HCT116 (cell line): ENCODE results near the gene PACRG. TPM values are rescaled to one million over a fixed set of nuclear protein-coding genes. Genes with fewer than 3 reads are reported as not detected.

Experiments used
- ATAC-seq: fragments of 200-7000 bp; cut with Tn5 transposase; 2 replicates; pipeline ENCODE4 v1.9.1; 2020; ENCODE audit warnings: mild to moderate bottlenecking, moderate library complexity
- BruUV-seq: library from RNA; stranded (reverse); fragments of 400-500 nt; replicated peaks from 2 replicates; lab custom pipeline; 2021; lab: Mats Ljungman, UMichigan
- CTCF ChIA-PET: fragments of 300-600 bp; sonication (Branson Sonifier 250); formaldehyde crosslinking; loops from one replicate; lab custom pipeline; 2021; ENCODE audit warnings: antibody characterized with exemption; lab: Charles Lee
- POLR2A ChIA-PET: fragments of 300-600, 350-600 bp; sonication (Branson Sonifier 250); formaldehyde crosslinking; loops from one replicate; lab custom pipeline; 2021; ENCODE audit warnings: antibody characterized with exemption; lab: Charles Lee
- RAD21 ChIA-PET, 2 experiments: fragments of 300-600 bp; sonication (Branson Sonifier 250); formaldehyde crosslinking; loops; one replicate each; lab custom pipeline; 2023; ENCODE audit warnings: low total read pairs in 2 of 2; ENCODE audit not compliant: uncharacterized antibody in 2 of 2, unreplicated experiment in 2 of 2, low non-redundant PET in 1 of 2; lab: Charles Lee
- DNase-seq: peaks from one replicate; pipeline ENCODE4 v3.0.0-alpha.2; 2010; ENCODE audit warnings: low read depth, low spot score
- H2AFZ ChIP-seq: fragments of 200-600 bp; shearing (Covaris generic), sonication (generic); 2 replicates; pipeline ENCODE4 v1.6.1; 2017; ENCODE audit warnings: low read depth, mixed run types, mixed read lengths, antibody characterized with exemption, low read length; ENCODE audit not compliant: poor library complexity, severe bottlenecking
- H3K27ac ChIP-seq: 2 replicates; pipeline ENCODE4 v1.5.1; 2012; ENCODE audit warnings: low read depth, low read length
- H3K27me3 ChIP-seq: fragments of 200-600 bp; sonication (generic); 2 replicates; pipeline ENCODE4 v1.6.1; 2016; ENCODE audit warnings: mixed run types, low read length, mixed read lengths; ENCODE audit not compliant: insufficient read depth
- H3K36me3 ChIP-seq, 2 experiments: fragments of 200-500 bp in 1 of 2; fragments of 200-600 bp in 1 of 2; sonication (Bioruptor generic) in 1 of 2; sonication (generic) in 1 of 2; 2 replicates each; pipeline versions ENCODE4 v1.5.1 to v1.6.1; 2014 to 2016; ENCODE audit warnings: low read length in 2 of 2, inconsistent platforms in 1 of 2, mixed read lengths in 1 of 2, mixed run types in 1 of 2; ENCODE audit not compliant: insufficient read depth in 2 of 2, control insufficient read depth in 1 of 2
- H3K4me1 ChIP-seq, 2 experiments: fragments of 200-600 bp in 1 of 2; sonication (generic) in 1 of 2; 2 replicates each; pipeline versions ENCODE4 v1.5.1 to v1.6.1; 2012 to 2017; ENCODE audit warnings: low read length in 2 of 2, inconsistent platforms in 1 of 2, mild to moderate bottlenecking in 1 of 2, mixed read lengths in 1 of 2, mixed run types in 1 of 2, moderate library complexity in 1 of 2; ENCODE audit not compliant: insufficient read depth in 2 of 2, control insufficient read depth in 1 of 2
- H3K4me2 ChIP-seq: fragments of 200-600 bp; sonication (generic); 2 replicates; pipeline ENCODE4 v1.6.1; 2017; ENCODE audit warnings: mixed run types, low read length, mixed read lengths
- H3K4me3 ChIP-seq, 2 experiments: fragments of 200-600 bp in 1 of 2; sonication (generic) in 1 of 2; replicated peaks in 1 of 2; 2 replicates each; pipeline ENCODE4 v1.5.1; 2011 to 2016; ENCODE audit warnings: low read length in 2 of 2, control low read depth in 1 of 2, low read depth in 1 of 2, mild to moderate bottlenecking in 1 of 2, mixed read lengths in 1 of 2, mixed run types in 1 of 2
- H3K79me2 ChIP-seq: fragments of 200-600 bp; sonication (generic); 2 replicates; pipeline ENCODE4 v1.6.1; 2017; ENCODE audit warnings: mild to moderate bottlenecking, mixed run types, low read length, moderate library complexity, mixed read lengths; ENCODE audit not compliant: insufficient read depth
- H3K9ac ChIP-seq: fragments of 200-600 bp; sonication (generic); 2 replicates; pipeline ENCODE4 v1.6.1; 2016; ENCODE audit warnings: low read length, mixed read lengths
- H3K9me2 ChIP-seq: fragments of 200-600 bp; sonication (generic), shearing (Covaris generic); 2 replicates; pipeline ENCODE4 v1.6.1; 2017; ENCODE audit warnings: mixed run types, mild to moderate bottlenecking, moderate library complexity; ENCODE audit not compliant: insufficient read depth
- H3K9me3 ChIP-seq, 2 experiments: fragments of 200-500 bp in 1 of 2; fragments of 200-600 bp in 1 of 2; sonication (Bioruptor generic) in 1 of 2; sonication (generic) in 1 of 2; 2 replicates each; pipeline ENCODE4 v1.6.1; 2014 to 2017; ENCODE audit warnings: low read length in 2 of 2, mixed read lengths in 2 of 2, inconsistent platforms in 1 of 2, low read depth in 1 of 2, mild to moderate bottlenecking in 1 of 2, mixed run types in 1 of 2, moderate library complexity in 1 of 2; ENCODE audit not compliant: control insufficient read depth in 1 of 2, insufficient read depth in 1 of 2
- H4K20me1 ChIP-seq: fragments of 200-600 bp; sonication (generic), shearing (Covaris generic); 2 replicates; pipeline ENCODE4 v1.6.1; 2017; ENCODE audit warnings: mixed run types, mild to moderate bottlenecking, moderate library complexity; ENCODE audit not compliant: insufficient read depth
- CBX3 ChIP-seq: IDR thresholded peaks from 2 replicates; pipeline ENCODE4 v1.6.1; 2012; ENCODE audit warnings: low read depth
- CEBPB ChIP-seq: IDR thresholded peaks from 2 replicates; pipeline ENCODE4 v1.6.1; 2012; ENCODE audit warnings: low read depth
- POLR2AphosphoS5 ChIP-seq: IDR thresholded peaks from 2 replicates; pipeline ENCODE4 v1.6.1; 2011; ENCODE audit warnings: mild to moderate bottlenecking, low read depth, low read length, moderate library complexity
- REST ChIP-seq: IDR thresholded peaks from 2 replicates; pipeline ENCODE4 v1.6.1; 2012; ENCODE audit warnings: low read depth
- YY1 ChIP-seq: IDR thresholded peaks from 2 replicates; pipeline ENCODE4 v1.6.1; 2011; ENCODE audit warnings: low read length, low read depth, moderate library complexity, mild to moderate bottlenecking; ENCODE audit not compliant: insufficient replicate concordance; ENCODE audit errors: extremely low read depth
- intact Hi-C: fragments of 100-400 bp; cut with micrococcal nuclease; formaldehyde crosslinking; loops from 2 replicates; pipeline ENCODE4 v1.10.0; 2022
- total RNA-seq: library from RNA; stranded (reverse); gene quantifications from one replicate; pipeline ENCODE4 v1.2.1, GENCODE V29; 2021; ENCODE audit not compliant: unreplicated experiment

Gene PACRG
- total RNA-seq, 1 experiment from 2014 or later = 0.71 TPM

GRCh38 chr6:162868397-162868796 lies 140.6 kb downstream of the PACRG start (continued):
- TF ChIP-seq POLR2AphosphoS5 (no peak), CEBPB (no peak), CBX3 (no peak), REST (no peak)

GRCh38 chr6:162871966-162872365 lies 144.2 kb downstream of the PACRG start:
- Histone ChIP-seq H3K9me2 (no peaks in the 10 kb centered on the region), H3K4me3 (no peak overlapping the region), H3K27me3 (no peaks in the 10 kb centered on the region), H3K36me3 (no peaks in the 10 kb centered on the region), H3K9me3 (no peaks in the 10 kb centered on the region; a peak in 1 of 4 replicates), H3K9ac (no peak overlapping the region), H4K20me1 (no peaks in the 10 kb centered on the region), H3K27ac (no peak overlapping the region), H3K4me1 (no peaks in the 10 kb centered on the region), H3K4me2 (no peak overlapping the region), H2AFZ (no peak overlapping the region), H3K79me2 (no peaks in the 10 kb centered on the region)
- TF ChIP-seq CEBPB (no peak), YY1 (no peak)
- CTCF ChIA-PET = no interaction called here
- intact Hi-C loops = no loop called here
- BruUV-seq = no TSS peak
- DNase-seq = no peak
- POLR2A ChIA-PET = no interaction called here
- ATAC-seq = no peak
- RAD21 ChIA-PET = no interaction called here
